ENCODE results near the gene TXLNB.
"Not testable (repeated sequence)": the region's sequence is repeated elsewhere in the genome, so short reads cannot be mapped to it uniquely, and the experiment has no call there.

The TXLNB gene

GRCh38 chr6:139265512-139266190 is 26.1 kb downstream of the TXLNB start:
- DNase-seq: no peak

DNA sequence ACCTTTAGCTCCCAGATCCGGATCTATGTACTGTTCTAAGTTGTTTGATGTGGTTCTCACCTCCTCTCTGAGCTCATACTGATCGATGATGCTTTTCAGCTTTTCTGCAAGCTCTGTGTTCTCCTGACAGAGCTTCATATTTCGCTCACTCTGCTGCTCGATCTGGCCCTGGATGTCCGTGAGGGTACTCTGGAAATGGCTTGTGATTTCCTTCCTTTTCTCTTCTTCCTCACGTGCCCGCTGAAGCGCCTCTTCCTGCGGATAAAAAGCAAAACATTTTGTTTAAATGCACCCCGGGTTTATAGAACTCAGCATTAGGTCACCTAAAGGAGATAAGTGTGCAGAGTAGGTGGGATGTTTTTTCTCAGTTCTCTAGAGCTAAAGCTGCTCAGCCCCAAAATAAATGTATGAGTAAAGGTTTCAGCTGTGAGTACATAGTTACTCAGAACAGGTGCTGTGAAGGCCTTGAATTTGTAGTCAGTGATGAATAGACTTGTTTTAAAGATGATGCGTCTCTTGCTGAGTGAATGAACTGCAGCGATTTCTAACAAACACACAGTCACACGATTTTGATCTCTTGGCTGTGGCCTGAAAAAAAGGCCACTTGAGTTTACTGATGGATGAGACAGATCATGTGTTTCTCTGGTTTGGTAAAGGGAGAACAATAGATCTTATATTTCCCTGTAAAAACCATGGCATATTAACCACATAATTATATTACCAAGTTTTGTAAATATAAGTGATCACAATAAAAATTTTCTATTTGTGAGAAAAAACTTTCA is 29.1 kb downstream of the TXLNB start:
- DNase-seq: no peak

GRCh38 chr6:139257821-139258398 is 33.9 kb downstream of the TXLNB start:
- DNase-seq: no peak

DNA sequence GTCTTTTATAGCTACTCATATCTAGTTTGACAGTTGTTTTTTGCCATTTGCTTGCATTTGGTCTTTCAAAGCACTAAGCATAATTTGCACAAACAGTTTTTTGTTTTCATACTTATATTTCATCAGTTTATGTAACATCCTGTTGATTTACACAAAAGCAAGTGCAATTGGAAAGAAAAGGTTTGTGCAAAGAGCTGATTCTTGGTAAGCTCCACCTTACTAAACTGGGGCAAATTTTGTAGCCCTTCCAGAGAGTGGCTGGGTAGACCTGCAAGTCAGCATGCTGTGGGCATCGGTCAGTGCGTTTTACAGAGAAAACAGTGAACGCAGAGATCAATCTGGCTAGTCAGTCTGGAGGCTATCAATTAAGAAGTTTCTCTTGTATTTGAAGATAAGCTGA is 34.5 kb downstream of the TXLNB start:
- DNase-seq: no peak

DNA sequence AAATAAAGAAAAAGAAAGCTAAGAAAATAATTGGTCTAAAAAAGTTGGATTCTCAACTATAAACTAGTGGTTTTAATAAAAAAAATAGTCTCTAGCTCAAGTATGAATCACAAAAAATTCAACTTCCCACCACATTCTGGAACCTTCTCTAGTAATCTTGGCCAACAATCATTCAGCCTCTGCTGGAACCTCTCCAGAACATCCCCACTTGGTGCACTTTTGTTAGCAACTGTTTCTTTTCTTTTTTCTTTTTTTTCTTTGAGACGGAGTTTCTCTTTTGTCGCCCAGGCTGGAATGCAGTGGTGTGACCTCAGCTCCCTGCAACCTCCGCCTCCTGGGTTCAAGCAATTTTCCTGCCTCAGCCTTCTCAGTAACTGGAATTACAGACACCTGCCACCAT is 35.7 kb downstream of the TXLNB start:
- DNase-seq: no peak

GRCh38 chr6:139254196-139254595 is 37.6 kb downstream of the TXLNB start:
- no peak for DNase-seq

DNA sequence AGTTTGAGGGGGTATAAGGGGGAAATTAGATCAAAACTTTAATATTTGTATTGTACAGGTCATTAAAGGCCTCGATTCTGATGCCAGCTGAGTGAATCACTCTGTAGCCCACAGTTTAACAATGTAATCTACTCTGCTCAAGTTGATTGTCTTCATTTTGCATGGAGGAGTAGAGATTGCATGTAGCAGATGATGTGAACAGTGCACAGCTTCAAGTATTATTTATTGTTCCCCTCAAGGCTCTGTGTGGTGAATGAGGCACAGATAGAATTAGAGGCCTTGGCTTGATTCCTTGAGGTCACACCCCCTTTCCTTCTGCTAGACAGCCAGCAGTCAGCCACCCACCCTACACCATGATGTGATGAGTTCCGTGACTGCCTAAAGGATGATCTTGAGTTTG is 38.1 kb downstream of the TXLNB start:
- DNase-seq: no peak

DNA sequence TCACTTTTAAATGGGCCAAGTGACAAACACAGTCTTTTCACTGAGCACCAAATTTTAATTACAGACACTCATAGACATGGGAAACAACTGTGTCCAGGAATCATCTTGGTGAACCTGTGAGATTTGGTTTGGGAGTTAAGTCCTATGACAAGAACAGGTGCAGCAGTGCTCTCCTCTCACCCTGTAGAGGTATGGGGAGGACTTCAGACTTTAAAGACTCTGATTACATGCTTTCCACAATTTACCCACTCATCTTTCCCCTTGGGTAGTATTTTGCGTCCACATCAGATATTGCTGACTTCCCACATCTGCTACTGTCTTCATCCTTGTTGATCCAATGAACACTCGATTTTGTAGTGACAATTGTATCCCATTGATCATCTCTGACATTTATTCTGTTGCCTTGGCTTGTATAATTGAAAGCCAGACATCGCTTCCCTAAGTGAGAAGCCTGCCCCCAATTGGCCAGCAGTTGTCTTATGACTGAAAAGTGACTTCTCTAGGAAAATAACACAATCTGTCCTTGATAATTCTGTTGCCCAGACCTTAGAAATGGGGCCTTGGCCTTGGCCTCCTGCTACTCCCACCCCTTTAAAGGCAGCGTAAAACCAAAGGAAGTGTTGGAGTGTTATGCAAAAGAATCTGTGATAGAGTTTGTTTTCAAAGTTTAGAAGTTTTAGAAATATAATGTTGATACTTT is 40.0 kb downstream of the TXLNB start:
- no peak for DNase-seq

GRCh38 chr6:139251045-139251690 is 40.6 kb downstream of the TXLNB start:
- no peak for DNase-seq

DNA sequence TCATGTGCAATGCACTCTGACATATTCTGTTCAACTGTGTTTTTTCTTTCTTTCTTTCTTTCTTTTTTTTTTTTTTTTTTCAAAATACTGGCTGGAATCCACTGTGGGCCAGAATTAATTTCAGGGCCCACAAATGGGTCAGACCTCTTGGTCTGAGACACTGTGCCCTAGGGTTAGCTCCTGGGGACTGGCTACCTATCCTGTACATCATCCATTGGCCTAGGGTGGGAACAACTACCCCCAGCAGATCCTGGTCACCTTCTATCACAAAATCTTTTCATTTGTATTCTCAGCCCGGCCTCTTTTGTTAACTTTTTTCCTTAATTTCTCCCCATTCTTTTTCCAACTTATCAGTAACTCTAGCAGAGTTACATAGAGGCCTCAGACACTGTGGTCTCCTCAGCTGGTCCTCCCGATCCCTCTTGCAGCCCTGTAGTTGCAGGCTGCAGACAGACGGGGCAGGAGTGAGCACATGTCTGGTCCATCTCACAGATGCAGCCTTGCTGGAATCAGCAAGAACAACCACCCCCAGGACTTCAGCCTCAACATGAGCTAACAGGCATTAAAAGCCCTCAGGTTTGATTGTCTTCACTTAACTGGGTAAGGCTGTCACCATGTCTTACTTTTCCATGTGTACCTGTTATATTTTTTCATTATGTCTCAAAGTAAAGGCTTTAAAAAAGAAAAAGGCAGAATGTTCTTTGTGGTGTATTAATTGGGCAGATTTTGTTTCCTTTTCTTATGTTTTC is 41.3 kb downstream of the TXLNB start:
- peak; percentile 38 for DNase-seq

DNA sequence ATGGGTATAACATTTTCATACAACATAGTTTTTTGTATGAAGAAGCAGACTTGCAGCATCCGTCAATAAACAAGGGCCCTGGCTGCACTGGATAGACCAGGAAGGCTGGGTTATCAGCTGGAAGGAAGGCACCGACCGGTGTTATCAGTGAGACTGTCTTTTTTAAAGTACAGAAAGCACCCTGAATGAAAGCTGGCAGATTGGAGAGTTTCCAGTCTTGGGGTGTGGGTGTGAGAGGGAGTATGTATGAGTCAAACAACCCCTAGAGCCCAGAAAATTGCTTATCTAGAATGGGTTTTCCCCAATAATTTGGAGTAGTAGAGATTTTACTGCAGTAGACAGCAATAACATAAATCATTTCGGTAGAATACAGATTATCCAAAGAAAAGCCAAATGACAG is 42.4 kb downstream of the TXLNB start:
- no peak for DNase-seq

DNA sequence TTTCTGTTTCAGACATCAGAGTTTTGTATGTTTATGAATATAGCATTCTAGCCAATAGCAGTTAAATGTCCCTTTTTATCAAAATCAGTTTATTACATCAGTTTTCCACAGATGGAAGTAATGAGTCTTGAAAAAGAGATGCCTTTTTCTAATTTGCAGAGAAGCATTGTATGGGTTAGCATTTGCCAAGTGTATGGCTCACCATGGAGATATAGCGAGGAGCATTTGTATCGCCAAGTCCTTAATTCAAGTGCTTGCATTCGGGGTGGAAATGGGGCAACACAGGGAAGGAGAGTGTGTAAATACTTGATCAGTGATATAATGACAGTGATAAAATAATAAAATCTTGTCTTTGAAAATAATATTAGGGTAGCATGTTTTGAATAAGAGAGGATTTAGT is 42.9 kb downstream of the TXLNB start:
- no peak for DNase-seq

GRCh38 chr6:139247618-139248017 is 44.2 kb downstream of the TXLNB start:
- no peak for DNase-seq

DNA sequence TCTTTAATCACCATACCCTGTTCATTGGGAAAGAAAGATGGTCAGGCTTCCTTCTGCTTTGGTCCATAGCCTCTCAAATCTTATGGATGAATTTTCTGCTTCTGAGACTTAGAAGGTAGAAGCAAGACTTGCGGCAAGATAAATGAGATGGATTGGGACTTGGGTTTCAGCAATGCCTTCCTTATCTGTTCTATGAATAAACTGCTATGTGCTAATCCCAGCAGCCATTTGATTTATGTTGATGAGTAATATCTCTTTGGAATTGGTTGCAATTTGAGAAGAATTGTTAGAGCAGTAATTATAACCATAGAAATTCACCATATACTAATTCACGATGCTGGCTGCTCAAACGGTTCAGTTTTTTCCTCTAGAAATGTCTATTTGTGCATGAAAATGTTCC is 48.3 kb downstream of the TXLNB start:
- DNase-seq: no peak

DNA sequence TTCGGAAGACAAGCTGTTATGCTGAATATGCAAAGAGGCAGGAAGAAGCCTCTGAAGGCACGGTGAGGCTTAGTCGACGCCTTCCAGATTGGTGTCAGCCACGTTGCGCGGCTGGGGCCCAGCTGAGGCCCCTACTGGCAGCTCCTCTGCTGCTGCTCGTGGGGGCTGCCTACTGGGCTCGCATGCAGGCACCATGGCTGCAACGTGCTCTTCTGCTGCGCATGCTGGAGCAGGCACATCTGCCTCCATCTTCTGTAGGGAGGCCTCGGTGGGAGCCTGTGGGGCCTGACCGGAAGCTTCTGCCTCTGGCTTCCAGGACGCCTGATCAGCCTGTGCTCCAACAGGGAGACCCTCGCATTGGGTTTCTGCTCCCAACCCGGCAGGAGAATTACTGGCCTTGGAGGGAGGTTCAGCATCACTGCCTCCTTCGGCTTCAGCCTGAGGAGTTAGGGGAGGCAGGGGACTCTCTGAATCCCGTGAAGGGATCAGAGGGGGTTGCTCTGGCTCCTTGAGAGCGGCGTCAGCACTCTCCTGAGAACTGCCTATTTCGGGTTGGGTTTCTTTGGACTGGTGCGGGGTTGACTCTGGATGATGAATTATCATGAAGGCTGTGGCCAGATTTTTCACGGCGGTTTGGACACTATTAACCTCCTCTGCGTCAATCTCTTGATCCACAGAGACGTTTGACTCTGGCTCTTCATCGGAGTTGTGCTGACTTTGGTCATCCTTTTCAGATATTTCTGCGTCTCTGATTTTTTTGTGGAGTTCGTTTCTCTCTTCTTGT is 49.1 kb downstream of the TXLNB start:
- DNase-seq: no peak

- no peak for DNase-seq
These were observed 51.4 kb downstream of the TXLNB start for GRCh38 chr6:139240161-139241010.

GRCh38 chr6:139239064-139239463 is 52.7 kb downstream of the TXLNB start:
- no peak for DNase-seq

DNA sequence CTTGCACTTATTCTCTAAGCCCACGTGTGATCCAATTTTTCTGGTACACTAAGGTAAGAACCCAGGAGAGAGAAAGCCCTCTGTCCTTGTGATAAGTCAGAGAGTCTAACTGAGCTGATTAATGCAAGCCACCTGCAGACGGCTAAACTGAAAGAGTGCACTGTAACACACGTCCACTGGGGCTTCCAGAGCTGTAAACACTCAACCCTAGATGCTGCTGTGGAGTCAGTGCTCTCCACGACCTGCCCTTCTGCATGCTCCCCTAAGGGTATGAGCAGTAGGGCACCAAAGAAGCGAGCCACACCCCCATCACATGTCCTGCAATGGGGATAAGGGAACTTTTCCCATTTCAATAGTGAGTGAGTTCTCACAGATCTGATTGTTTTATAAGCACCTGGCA is 55.7 kb downstream of the TXLNB start:
- DNase-seq: no peak

DNA sequence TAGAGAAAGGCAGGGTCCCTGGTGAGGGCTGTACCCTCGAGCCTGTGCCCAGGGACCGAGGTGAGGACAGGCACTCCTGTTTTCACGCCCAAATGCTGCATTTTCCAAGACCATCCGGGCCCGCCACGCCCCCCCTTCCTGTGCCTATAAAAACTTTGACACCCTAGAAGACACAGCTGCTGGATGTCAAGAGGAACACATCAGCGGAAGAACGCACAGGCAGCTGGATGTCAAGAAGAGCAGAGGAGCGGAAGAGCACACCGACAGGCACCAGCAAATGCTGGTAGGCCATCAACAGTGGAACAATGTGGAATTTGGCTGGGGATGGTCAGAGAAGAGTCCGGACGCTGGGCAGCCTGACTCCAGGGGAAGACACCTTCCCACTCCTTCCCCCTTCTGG is 56.1 kb downstream of the TXLNB start:
- no peak for DNase-seq

GRCh38 chr6:139234193-139234592 is 57.6 kb downstream of the TXLNB start:
- DNase-seq: not testable (repeated sequence)
